Upper lobe of left lung (tissue), 4 donors: ENCODE data around the gene WNT1.

Experiments used
- CTCF ChIP-seq, 6 experiments: fragments of 450-650 bp in 4 of 6; fragments of 200-600 bp in 2 of 6; sonication (generic) in 2 of 6; IDR thresholded peaks; one replicate each; pipeline ENCODE4 v1.5.1; 2016 to 2019; ENCODE audit warnings: antibody characterized with exemption in 6 of 6
- POLR2AphosphoS5 ChIP-seq, 2 donors: sonication (generic); formaldehyde crosslinking; IDR thresholded peaks; one replicate each; pipeline ENCODE4 v1.5.1; 2017; ENCODE audit warnings: antibody characterized with exemption in 2 of 2

GRCh38 chr12:49020441-49020840 is 42.3 kb downstream of the WNT1 start:
- no peak for TF ChIP-seq CTCF (IDR thresholded peaks at IDR 0.05)
- no peak for TF ChIP-seq POLR2AphosphoS5 (IDR thresholded peaks at IDR 0.05)
